Psoas muscle (tissue), 8 donors: ENCODE data around the gene PHTF1. TPM values are rescaled to one million over a fixed set of nuclear protein-coding genes. Genes with fewer than 3 reads are reported as not detected.

ENCODE experiments used
- ATAC-seq, 4 donors: fragments of 200-7000 bp; cut with Tn5 transposase; one replicate each; pipeline ENCODE4 v1.9.1; 2020; ENCODE audit warnings: moderate library complexity in 3 of 4, mild to moderate bottlenecking in 2 of 4
- DNase-seq, 2 donors: peaks; one replicate each; pipeline ENCODE4 v3.0.0-alpha.2; 2020
- H3K27ac ChIP-seq: fragments of 200-600 bp; one replicate; pipeline ENCODE4 v1.8.0; 2022
- H3K27me3 ChIP-seq, 3 donors: fragments of 200-600 bp in 1 of 3; one replicate each; pipeline versions ENCODE4 v1.6.1 to v1.8.0; 2013 to 2022; ENCODE audit warnings: low read length in 2 of 3, mild to moderate bottlenecking in 2 of 3, moderate library complexity in 1 of 3; ENCODE audit not compliant: insufficient read depth in 3 of 3
- H3K36me3 ChIP-seq, 2 donors: fragments of 200-600 bp in 1 of 2; one replicate each; pipeline versions ENCODE4 v1.6.1 to v1.8.0; 2013 to 2022; ENCODE audit warnings: low read depth in 1 of 2, mild to moderate bottlenecking in 1 of 2, moderate library complexity in 1 of 2; ENCODE audit not compliant: insufficient read depth in 1 of 2
- H3K4me1 ChIP-seq: fragments of 200-600 bp; one replicate; pipeline ENCODE4 v1.8.0; 2022
- H3K4me3 ChIP-seq: fragments of 200-600 bp; one replicate; pipeline ENCODE4 v1.8.0; 2022; ENCODE audit warnings: mild to moderate bottlenecking
- H3K9me3 ChIP-seq: fragments of 200-600 bp; one replicate; pipeline ENCODE4 v1.8.0; 2022
- WGBS, 3 donors: extraction: QIAGEN DNeasy Blood & Tissue Kit; methylation state at CpG; one replicate each; pipeline versions ENCODE4 v1.1.6 to v1.1.7; 2013; 5-methylcytosine and 5-hydroxymethylcytosine counted together
- intact Hi-C, 2 donors: fragments of 100-400 bp; cut with DNase I; formaldehyde crosslinking; loops; one replicate each; pipeline versions ENCODE4 v1.11.0 to v1.14.2; 2022
- polyA plus RNA-seq, 3 donors: library from polyadenylated mRNA; stranded (reverse); fragments of 200-250 nt; gene quantifications; one replicate each; pipeline ENCODE4 v1.2.3, GENCODE V29; 2013
- total RNA-seq, 4 donors: library from RNA; stranded (reverse); fragmentation: NEBNext Ultra II Directional in 2 of 4; extraction: Animal tissue kit (Norgen Biotek cat#: 25700) in 2 of 4; gene quantifications; one replicate each; pipeline versions ENCODE4 v1.2.1 to v1.2.4, GENCODE V29; 2021 to 2023
- TF ChIP-seq, protein P1 (sequence below): fragments of 200-600 bp; IDR thresholded peaks from one replicate; pipeline ENCODE4 v1.8.0; 2022; ENCODE audit warnings: antibody characterized with exemption
- donor health status: healthy with polysubstance abuse.
- donor health status: DM: no; HTN: no; CAD: no; lungs with moderate emphysema.
- donor health status: Bipolar disorder and iron deficiency.
- donor health status: healthy.
- donor health status: DM: yes; HTN: yes; CAD: no.
- donor health status: DM: no; HTN: no; CAD: no.
- donor health status: DM: no; HTN: no; CAD: no.
- donor health status: DM: yes; HTN: yes; CAD: no.

The PHTF1 gene
- total and polyA plus RNA-seq, 7 donors, result 6.0 to 14.0 (median 9.4) TPM

DNA sequence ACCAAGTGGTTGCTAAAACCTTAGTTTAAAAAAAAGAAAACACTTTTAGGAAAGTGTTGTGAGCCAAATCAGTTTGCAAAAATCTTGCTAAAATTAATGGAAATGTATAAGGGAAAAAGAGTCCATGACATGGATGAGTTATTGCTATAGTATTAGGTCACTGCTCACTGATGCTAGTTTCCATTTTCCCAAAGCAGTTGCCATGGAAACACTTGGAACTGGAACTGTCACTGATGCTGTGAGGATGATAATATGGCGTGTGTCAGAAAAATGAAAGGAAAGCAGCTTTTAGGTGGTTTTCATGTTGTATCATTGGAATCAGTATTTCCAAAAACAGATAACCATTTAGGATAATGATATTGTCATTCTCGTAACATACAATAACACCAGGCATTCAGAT is 104.4 kb downstream of the PHTF1 start:
- no peaks in the 10 kb centered on the region for H3K9me3 ChIP-seq
- 95 to 100% (median 98%) methylated on average over 2 of the region's 2 CpGs for WGBS, 3 donors
- DNase-seq, result no peak
- H3K4me3 ChIP-seq, result no peak overlapping the region
- intact Hi-C loops, result no loop called here
- H3K27ac ChIP-seq, result no peak overlapping the region
- peaks cover 15% of the 10 kb centered on the region for H3K4me1 ChIP-seq
- H3K36me3 ChIP-seq, result peaks cover 0 to 6% of the 10 kb centered on the region in 2 donors
- H3K27me3 ChIP-seq, result no peaks in the 10 kb centered on the region
- TF ChIP-seq, protein P1, sequence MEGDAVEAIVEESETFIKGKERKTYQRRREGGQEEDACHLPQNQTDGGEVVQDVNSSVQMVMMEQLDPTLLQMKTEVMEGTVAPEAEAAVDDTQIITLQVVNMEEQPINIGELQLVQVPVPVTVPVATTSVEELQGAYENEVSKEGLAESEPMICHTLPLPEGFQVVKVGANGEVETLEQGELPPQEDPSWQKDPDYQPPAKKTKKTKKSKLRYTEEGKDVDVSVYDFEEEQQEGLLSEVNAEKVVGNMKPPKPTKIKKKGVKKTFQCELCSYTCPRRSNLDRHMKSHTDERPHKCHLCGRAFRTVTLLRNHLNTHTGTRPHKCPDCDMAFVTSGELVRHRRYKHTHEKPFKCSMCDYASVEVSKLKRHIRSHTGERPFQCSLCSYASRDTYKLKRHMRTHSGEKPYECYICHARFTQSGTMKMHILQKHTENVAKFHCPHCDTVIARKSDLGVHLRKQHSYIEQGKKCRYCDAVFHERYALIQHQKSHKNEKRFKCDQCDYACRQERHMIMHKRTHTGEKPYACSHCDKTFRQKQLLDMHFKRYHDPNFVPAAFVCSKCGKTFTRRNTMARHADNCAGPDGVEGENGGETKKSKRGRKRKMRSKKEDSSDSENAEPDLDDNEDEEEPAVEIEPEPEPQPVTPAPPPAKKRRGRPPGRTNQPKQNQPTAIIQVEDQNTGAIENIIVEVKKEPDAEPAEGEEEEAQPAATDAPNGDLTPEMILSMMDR, result no peak
- no peak for ATAC-seq

DNA sequence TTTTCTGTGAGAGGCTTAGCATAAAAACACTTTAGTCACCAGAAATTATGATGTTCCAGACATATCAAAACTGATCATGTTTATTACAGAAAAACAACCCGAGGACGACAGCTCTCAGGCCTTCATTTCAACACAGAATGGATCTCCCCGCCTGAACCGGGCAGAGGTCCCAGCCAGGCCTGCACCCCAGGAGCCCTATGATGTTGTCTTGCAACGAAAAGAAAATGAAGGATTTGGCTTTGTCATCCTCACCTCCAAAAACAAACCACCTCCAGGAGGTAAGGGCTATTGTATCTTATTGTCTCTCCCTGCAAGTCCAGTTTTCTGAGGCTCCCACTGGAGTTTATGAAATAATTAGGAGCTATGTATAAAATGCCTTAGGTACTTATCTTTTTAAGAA is 105.5 kb downstream of the PHTF1 start:
- intact Hi-C loops, result no loop called here
- ATAC-seq (no peak), DNase-seq (no peak)
- H3K27me3 ChIP-seq, result no peaks in the 10 kb centered on the region
- H3K4me1 ChIP-seq, result peaks cover 15% of the 10 kb centered on the region
- H3K27ac ChIP-seq, result no peak overlapping the region
- H3K9me3 ChIP-seq, result no peaks in the 10 kb centered on the region
- 93 to 96% (median 94%) methylated on average over 5 of the region's 5 CpGs for WGBS, 3 donors
- no peak overlapping the region for H3K4me3 ChIP-seq
- TF ChIP-seq, protein P1, result no peak
- peaks cover 0 to 6% of the 10 kb centered on the region in 2 donors for H3K36me3 ChIP-seq

DNA sequence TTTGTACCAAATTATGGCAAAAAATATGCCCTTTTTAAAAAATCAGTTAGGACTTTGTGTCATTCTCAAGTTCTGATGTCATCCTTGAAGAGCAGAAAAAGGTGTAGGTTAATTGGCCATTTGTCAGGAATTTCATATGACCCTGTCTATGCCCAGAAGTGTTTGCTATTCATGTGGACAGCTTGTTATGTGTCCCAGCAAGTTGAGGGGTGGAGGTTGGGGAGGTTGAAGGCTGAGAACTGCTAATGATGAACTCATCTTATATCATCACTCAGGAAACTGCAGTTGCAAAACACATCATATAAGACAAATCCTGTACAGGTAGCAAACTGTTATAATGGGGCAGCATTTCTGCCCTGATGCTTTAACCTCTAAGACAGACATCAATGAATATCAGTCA is 106.5 kb downstream of the PHTF1 start:
- Histone ChIP-seq H3K27ac (no peak overlapping the region), H3K4me3 (no peak overlapping the region), H3K27me3 (no peaks in the 10 kb centered on the region), H3K9me3 (no peaks in the 10 kb centered on the region), H3K4me1 (peaks cover 10% of the 10 kb centered on the region), H3K36me3 (peaks cover 0 to 6% of the 10 kb centered on the region in 2 donors)
- TF ChIP-seq, protein P1, result no peak
- ATAC-seq (no peak), DNase-seq (no peak)
- intact Hi-C loops, result no loop called here

DNA sequence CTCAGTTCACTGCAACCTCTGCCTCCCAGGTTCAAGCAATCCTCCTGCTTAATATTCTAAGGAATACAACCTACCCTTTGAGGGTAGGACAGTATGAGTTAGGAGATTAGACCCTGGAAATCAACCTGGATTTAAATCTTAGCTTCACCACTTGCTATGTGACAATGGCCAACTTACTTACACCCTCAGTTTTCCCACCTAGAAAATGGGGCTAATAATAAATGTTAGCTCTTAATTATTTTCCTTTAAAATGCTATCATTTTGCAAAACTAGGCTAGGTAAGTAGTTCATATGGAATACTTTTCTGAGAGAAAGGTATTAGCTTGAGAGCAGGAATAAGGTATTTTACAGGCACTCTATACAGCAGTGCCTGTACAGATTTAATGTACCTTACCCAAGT is 110.8 kb downstream of the PHTF1 start:
- no peak overlapping the region for H3K4me3 ChIP-seq
- no peaks in the 10 kb centered on the region for H3K27me3 ChIP-seq
- intact Hi-C loops, result no loop called here
- ATAC-seq, result no peak
- no peaks in the 10 kb centered on the region for H3K4me1 ChIP-seq
- no peaks in the 10 kb centered on the region for H3K9me3 ChIP-seq
- TF ChIP-seq, protein P1, result no peak
- DNase-seq, result no peak
- H3K27ac ChIP-seq, result no peak overlapping the region
- peaks cover 2 to 16% of the 10 kb centered on the region in 2 donors for H3K36me3 ChIP-seq

DNA sequence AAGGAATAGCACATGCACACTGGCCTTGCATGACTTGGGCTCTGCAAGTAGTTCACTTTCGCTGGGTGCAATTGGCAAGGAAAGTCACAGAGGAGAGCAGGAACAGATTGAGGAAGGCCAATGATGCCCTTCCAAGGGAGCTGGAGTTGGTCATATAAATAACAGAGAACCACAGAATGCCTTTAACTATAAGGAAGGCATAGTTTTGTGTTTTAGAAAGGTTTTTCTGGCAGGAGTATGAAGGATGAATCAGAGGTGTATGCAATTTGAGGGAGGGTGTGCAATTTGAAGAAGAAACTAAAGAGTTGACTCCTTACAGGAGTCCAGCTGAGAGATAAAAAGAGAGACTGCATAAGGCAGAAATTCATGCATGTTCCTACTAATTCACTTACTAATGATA is 112.1 kb downstream of the PHTF1 start:
- DNase-seq (no peak), ATAC-seq (no peak)
- Histone ChIP-seq H3K36me3 (peaks cover 2 to 17% of the 10 kb centered on the region in 2 donors), H3K27ac (no peak overlapping the region), H3K27me3 (no peaks in the 10 kb centered on the region), H3K4me3 (no peak overlapping the region), H3K4me1 (no peaks in the 10 kb centered on the region), H3K9me3 (no peaks in the 10 kb centered on the region)
- TF ChIP-seq, protein P1, result no peak
- intact Hi-C loops, result no loop called here
- 96 to 100% (median 98%) methylated on average over 1 of the region's 1 CpG for WGBS, 3 donors
